ENCODE data around the gene YRDC. TPM values are rescaled to one million over a fixed set of nuclear protein-coding genes. Genes with fewer than 3 reads are reported as not detected.
"Not testable (repeated sequence)": the region's sequence is repeated elsewhere in the genome, so short reads cannot be mapped to it uniquely, and the experiment has no call there.

Gene YRDC
- total and polyA plus RNA-seq, 7 donors: 3.4 to 36.0 (median 11.3) TPM

DNA sequence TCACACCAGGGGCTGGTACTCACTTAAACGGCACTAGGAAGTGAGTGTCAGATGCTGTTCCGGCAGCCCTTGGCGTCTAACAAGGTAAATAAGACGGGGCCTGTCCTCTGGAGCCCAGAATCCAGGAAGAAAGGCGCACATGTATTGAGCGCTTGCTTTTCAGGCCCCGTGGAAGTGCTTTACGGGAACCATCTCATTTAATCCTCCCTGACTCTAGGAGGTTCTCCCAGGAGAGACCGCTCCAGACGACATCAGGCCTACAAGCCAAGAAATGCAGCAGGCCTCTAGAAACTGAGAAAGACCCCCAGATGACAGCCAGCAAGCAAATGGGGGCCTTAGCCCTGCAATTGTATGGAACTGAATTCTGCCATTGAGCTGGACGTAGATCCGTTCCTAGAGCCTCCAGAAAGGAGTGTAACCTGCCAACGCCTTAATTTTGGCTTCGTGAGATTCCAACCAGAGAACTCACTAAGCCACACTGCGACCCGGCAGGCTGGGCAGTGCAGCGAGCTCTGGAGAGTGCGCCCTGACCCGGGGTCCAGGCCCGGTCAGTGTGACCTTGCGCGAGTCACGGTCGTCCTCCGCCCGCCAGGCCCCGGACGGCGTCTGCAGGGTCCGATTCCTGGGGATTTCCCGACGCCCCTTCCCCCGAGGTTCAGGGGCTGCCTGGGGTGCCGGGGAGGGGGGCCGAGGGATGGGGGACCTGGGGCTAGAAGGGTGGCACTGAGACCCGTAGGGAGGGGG, 14.9 kb downstream of the YRDC start:
- H3K27ac ChIP-seq: no peak overlapping the region
- H3K9me3 ChIP-seq: no peaks in the 10 kb centered on the region
- peaks cover 16% of the 10 kb centered on the region for H3K4me1 ChIP-seq
- peak overlapping the region; percentile 65 for H3K4me3 ChIP-seq
- intact Hi-C loops (cut with DNase I): no loop called here
- peak in 2 of 4 donors; percentile 9 to 25 for ATAC-seq
- TF ChIP-seq, protein P1, sequence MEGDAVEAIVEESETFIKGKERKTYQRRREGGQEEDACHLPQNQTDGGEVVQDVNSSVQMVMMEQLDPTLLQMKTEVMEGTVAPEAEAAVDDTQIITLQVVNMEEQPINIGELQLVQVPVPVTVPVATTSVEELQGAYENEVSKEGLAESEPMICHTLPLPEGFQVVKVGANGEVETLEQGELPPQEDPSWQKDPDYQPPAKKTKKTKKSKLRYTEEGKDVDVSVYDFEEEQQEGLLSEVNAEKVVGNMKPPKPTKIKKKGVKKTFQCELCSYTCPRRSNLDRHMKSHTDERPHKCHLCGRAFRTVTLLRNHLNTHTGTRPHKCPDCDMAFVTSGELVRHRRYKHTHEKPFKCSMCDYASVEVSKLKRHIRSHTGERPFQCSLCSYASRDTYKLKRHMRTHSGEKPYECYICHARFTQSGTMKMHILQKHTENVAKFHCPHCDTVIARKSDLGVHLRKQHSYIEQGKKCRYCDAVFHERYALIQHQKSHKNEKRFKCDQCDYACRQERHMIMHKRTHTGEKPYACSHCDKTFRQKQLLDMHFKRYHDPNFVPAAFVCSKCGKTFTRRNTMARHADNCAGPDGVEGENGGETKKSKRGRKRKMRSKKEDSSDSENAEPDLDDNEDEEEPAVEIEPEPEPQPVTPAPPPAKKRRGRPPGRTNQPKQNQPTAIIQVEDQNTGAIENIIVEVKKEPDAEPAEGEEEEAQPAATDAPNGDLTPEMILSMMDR (IDR thresholded peaks at IDR 0.05): no peak
- H3K27me3 ChIP-seq (ENCODE audit: insufficient read depth in 3 of 3, low read length in 2 of 3): peaks cover 0 to 2% (median 0%) of the 10 kb centered on the region in 3 donors
- 27 to 36% (median 27%) methylated on average over 29 to 36 of the region's 36 CpGs for WGBS, 3 donors
- peaks cover 0 to 8% of the 10 kb centered on the region in 2 donors for H3K36me3 ChIP-seq (ENCODE audit: insufficient read depth in 1 of 2, low read depth in 1 of 2)
- DNase-seq: no peak

GRCh38 chr1:37782491-37782890, 25.5 kb downstream of the YRDC start:
- Histone ChIP-seq H3K9me3 (no peaks in the 10 kb centered on the region), H3K4me3 (no peak overlapping the region), H3K36me3 (ENCODE audit: insufficient read depth in 1 of 2, low read depth in 1 of 2) (no peaks in the 10 kb centered on the region), H3K27ac (no peak overlapping the region), H3K27me3 (ENCODE audit: insufficient read depth in 3 of 3, low read length in 2 of 3) (peaks cover 0 to 23% (median 0%) of the 10 kb centered on the region in 3 donors), H3K4me1 (no peaks in the 10 kb centered on the region)
- ATAC-seq (no peak), DNase-seq (no peak)
- WGBS, 3 donors: 78 to 80% (median 79%) methylated on average over 17 of the region's 17 CpGs
- TF ChIP-seq, protein P1 (IDR thresholded peaks at IDR 0.05): no peak
- intact Hi-C loops (cut with DNase I): no loop called here

DNA sequence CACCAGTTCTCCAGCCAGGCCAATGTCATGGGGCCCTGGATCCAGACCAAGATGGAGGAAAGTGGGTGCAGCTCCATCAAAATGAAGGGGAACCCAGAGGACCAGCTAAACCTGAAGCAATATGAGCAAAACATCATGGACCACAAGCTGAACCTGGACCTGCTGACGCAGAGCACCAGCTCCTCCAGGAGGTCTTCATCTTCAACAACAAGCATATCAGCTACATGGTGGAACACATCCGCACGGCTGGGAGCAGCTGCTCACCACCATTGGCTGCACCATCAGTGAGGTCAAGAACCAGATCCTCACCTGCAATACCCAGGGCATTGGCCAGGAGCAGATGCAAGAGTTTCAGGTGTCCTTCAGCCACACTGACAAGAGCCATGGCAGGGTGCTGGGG, 29.4 kb downstream of the YRDC start:
- 76 to 92% (median 89%) methylated on average over 3 of the region's 3 CpGs for WGBS, 3 donors
- intact Hi-C loops (cut with DNase I): no loop called here
- no peak for ATAC-seq
- H3K27me3 ChIP-seq (ENCODE audit: insufficient read depth in 3 of 3, low read length in 2 of 3): peaks cover 0 to 9% (median 0%) of the 10 kb centered on the region in 3 donors
- H3K36me3 ChIP-seq (ENCODE audit: insufficient read depth in 1 of 2, low read depth in 1 of 2): no peaks in the 10 kb centered on the region
- no peak for DNase-seq
- TF ChIP-seq, protein P1 (IDR thresholded peaks at IDR 0.05): no peak
- no peaks in the 10 kb centered on the region for H3K4me1 ChIP-seq
- H3K27ac ChIP-seq: no peak overlapping the region
- no peaks in the 10 kb centered on the region for H3K9me3 ChIP-seq
- no peak overlapping the region for H3K4me3 ChIP-seq

DNA sequence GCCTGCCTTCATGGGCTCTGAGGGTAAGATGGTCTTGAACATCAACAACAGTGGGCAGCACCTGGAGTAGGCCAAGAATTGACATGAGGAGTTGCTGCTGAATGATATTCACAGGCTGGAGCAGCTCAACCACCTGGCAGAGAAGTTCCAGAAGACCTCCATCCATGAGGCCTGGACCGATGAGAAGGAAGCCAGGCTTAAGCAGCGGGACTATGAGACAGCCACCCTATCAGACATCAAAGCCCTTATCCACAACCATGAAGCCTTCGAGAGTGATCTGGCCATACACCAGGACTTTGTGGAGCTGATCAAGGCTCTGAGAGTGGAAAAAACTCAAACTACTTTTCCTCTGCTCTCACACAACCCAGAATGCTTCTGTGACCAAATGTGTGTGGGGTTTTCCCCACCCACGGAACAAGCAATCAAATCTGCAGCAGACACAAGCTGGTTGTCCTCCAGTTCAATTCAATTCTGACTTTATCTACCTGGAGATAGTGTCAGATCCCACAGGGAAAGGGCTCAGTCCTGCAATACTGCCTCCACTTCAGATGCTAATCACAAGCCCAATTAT, 31.0 kb downstream of the YRDC start:
- no peak overlapping the region for H3K27ac ChIP-seq
- WGBS, 3 donors: 72 to 75% (median 73%) methylated on average over 4 of the region's 4 CpGs
- H3K36me3 ChIP-seq (ENCODE audit: insufficient read depth in 1 of 2, low read depth in 1 of 2): no peaks in the 10 kb centered on the region
- no peak for ATAC-seq
- no peaks in the 10 kb centered on the region for H3K27me3 ChIP-seq (ENCODE audit: insufficient read depth in 3 of 3, low read length in 2 of 3)
- intact Hi-C loops (cut with DNase I): no loop called here
- DNase-seq: no peak
- no peaks in the 10 kb centered on the region for H3K9me3 ChIP-seq
- no peak overlapping the region for H3K4me3 ChIP-seq
- H3K4me1 ChIP-seq: no peaks in the 10 kb centered on the region
- TF ChIP-seq, protein P1 (IDR thresholded peaks at IDR 0.05): no peak

GRCh38 chr1:37771440-37771839, 36.6 kb downstream of the YRDC start:
- DNase-seq; H3K4me3 ChIP-seq; H3K9me3 ChIP-seq; intact Hi-C loops (cut with DNase I); H3K4me1 ChIP-seq; H3K36me3 ChIP-seq (ENCODE audit: insufficient read depth in 1 of 2, low read depth in 1 of 2); ATAC-seq; H3K27ac ChIP-seq: not testable (repeated sequence)
- peaks cover 2 to 29% (median 2%) of the 10 kb centered on the region in 3 donors for H3K27me3 ChIP-seq (ENCODE audit: insufficient read depth in 3 of 3, low read length in 2 of 3)

All from psoas muscle (tissue), 8 donors.